Stimulated activated CD4-positive, alpha-beta T cell treated with anti-CD3 and anti-CD28 coated beads, Interleukin-1b, Interleukin-23, amount 100 ng/mL, for 24 hours (primary cell): Measurements from ENCODE around the gene RXRA.

Source experiments
- DNase-seq, 4 experiments: peaks; one replicate each; pipeline ENCODE4 v3.0.0-alpha.2; 2020; ENCODE audit warnings: low read depth in 4 of 4, low spot score in 1 of 4

Gene RXRA

DNA sequence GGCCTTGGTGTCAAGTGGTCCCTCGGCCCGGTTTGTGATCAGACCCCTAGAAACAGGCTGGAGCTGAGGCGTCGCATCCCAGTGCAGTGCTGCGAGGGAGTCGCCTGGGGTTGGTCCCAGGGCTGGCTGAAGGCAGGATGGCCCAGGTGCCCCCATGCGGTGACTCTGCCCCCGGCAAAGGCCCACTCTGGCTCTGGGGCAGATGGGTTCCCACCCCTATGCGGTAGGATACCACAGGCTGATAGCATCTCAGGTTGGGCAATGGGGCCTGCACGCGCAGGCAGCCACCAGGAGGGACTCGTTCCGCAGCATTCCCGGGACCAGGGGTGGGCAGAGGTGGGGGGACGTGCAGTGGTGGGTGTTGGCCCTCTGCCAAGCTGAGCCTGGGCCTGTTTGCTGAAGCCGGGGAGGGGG lies 86.0 kb downstream of the RXRA start:
- DNase-seq: no peak

- DNase-seq: no peak
Observed at GRCh38 chr9:134413112-134413715, 87.0 kb downstream of the RXRA start.

DNA sequence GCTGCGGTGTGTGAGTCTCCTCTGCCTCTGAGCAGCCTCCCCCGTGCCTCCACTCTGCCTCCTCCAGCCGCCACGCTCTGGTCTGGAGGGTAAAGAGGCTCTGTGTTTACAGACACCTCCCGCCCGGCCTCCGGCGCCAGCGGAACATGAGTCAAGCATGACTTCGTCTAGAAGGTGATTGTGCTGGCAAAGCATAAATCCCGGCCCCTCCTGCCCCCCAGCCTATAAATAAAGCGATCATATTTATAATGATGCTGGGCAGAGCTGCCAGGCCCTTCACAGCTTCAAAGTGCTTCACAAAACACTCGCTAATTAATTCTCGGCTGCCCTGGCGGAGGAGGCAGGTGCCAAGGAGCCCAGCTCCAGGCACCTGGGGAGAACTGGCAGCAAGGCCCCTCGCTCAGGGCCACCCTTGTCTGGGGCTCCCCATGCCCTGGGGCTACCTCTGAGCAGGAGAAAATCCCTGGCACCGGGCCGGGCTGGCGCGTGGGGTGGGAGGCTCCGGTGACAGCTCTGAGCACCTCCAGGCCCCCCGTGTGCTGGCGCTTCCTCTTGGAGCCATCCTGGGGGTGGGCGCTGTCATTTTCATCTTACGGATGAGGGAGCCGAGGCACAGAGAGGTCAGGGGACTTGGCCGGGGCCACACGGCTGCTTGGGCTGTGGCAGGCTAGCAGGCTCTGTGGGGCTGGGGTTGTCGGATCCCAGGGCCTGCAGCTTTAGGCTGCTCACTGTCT lies 87.8 kb downstream of the RXRA start:
- DNase-seq: no peak

DNA sequence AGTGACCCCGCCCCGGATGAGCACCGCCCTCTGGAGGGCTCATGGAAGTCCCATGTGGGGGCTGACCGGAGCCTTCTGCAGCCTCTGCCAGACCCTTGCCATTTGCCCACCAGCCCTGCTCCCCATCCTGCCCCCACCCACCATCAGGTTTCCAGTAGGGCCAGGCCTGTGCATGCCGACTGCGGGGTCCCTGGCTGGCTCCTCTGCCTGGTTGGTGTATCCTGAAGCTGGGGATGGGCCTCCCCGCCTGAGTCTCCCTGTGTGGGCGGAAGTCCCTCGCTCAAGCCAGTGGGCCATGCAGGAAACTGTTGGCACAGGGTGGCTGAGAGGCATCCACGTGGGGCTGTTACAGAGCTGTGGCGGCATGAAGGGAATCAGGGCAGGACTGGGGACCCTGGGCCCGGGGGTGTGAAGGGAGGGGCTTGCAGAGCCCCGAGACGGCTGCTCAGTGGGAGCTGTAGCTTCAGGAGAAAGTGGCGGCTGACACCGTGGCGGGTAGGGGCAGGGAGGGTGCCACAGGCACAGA lies 88.7 kb downstream of the RXRA start:
- no peak for DNase-seq

DNA sequence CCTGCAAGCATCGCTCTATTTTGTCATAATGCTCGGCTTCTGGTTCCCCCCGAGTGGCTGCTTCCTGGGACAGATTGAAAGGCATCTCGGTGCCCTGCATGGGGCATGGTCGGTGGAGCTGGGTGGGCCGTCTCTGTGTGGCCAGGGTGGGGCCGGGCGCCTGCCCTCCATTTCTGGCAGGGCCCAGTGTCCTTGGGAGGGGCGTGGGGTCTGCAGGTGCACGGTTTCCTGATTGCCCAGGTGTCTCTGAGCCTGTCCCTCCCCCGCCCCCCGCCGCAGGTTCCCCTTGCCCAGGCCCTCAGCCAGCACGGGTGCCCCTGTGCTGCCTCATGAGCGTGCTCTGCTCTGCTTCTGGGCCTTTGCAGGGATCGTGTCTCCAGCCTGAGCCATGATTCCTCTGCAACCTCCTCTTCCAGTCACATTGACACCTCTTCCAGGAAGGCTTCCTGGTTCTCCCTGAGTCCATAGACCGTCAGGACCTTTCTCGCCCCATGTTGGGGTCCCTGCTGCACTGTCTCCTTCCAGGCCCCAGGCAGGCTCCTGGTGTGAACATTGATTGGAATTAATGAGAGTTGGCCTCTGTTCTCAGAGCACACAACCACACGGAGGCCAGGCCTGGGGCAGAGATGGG lies 90.2 kb downstream of the RXRA start:
- no peak for DNase-seq

DNA sequence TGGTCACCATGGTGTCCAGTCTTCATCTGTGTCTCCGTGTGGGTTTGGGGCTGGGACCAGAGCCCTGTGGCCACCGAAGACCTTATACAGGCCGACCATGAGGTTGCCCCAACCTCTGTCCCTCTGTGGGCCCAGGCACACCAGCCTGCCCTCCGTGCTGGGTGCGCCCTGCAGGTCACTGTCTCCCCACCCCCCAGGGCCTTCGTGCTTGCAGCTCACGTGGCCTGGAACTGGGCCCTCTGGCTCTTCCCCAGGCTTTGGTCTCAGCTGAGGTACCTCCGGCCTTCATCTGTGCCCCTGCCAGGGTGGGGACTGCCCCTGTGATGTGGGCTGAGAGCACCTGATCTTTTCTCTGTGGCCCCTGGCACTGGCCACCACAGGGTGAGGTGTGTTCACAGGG lies 92.1 kb downstream of the RXRA start:
- no peak for DNase-seq

GRCh38 chr9:134419000-134419683 lies 92.9 kb downstream of the RXRA start:
- no peak for DNase-seq

- no peak for DNase-seq
Observed at GRCh38 chr9:134419684-134420076, 93.4 kb downstream of the RXRA start.

DNA sequence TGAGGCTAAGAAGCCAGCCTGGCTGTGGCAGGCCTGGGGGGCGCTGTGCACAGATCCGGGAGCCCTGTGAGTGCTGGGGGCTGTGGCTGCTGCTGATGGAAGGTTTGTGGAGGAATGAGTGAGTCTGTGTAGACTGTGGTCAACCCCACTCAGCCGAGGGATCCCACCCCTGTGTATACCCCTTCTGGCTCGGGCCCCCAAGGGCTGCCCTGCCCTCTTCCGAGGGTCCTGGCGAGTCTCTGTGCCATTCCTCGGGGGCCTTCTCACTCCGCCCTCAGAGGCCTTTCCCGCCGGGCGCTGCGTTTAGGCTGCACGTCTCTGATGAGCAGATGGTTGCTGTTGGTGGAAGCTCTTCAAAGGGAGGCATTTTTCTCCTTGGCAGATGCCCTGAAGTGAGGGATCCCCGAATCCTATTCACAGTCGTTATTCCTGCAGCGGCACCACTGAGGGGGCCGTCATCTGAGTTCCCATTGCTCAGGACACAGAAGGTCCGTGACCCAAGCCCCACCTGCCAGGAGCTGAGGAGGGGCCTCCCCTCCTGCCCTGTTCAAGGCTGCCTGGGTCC lies 94.1 kb downstream of the RXRA start:
- DNase-seq: no peak

GRCh38 chr9:134420974-134421432 lies 94.7 kb downstream of the RXRA start:
- no peak for DNase-seq

- no peak for DNase-seq
Observed at GRCh38 chr9:134421888-134422287, 95.6 kb downstream of the RXRA start.

DNA sequence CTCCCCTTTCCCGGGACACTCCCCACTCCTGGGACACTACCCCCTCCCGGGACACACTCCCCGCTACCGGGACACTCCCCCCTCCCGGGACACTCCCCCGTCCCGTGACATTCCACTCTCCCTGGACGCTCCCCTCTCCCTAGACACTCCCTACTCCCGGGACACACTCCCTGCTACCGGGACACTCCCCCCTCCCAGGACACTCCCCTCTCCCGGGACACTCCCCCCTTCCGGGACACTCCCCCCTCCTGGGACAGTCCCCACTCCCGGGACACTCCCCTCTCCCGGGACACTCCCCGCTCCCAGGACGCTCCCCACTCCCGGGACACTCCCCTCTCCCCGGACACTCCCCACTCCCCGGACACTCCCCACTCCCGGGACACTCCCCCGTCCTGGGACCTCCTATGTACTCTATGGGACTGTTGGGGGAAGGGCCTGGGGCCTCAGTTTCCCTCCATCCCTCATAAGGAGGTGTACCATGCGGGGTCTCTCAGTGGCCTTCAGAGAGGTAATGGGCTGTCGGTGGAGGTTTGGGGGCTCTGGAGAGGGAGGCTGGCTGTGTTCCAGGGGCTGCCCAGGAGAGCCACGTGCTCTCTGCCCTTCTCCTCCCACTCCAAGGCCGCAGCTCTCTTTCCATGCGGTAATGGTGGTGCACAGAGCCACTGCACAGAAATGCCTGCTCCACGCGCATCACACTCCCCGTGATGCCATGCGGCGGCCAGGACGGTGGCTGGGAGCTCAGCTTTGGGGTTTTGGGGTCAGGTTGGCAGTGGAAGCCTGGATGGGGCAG lies 96.2 kb downstream of the RXRA start:
- no peak for DNase-seq

- DNase-seq: no peak
Observed at GRCh38 chr9:134423166-134423565, 96.9 kb downstream of the RXRA start.

DNA sequence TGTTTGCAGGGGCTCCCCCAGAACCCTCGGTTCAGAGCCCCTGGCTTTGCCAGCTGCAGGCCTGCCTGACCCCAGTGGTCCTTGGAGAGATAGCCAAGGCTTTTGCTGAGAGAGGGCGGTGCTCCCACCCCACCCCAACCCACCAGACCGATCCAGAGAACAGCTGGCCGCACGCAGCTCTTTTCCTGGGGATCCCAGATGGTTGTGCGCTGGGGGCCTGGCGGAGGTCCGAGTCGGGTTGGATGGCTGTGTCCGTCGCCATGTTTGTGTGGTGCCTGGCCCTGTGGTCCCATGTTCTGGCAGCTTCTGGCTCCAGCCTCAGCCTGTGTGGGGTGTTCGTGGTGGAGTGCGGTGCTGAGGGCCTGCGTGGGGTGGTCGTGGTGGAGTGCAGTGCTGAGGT lies 97.5 kb downstream of the RXRA start:
- DNase-seq: no peak

DNA sequence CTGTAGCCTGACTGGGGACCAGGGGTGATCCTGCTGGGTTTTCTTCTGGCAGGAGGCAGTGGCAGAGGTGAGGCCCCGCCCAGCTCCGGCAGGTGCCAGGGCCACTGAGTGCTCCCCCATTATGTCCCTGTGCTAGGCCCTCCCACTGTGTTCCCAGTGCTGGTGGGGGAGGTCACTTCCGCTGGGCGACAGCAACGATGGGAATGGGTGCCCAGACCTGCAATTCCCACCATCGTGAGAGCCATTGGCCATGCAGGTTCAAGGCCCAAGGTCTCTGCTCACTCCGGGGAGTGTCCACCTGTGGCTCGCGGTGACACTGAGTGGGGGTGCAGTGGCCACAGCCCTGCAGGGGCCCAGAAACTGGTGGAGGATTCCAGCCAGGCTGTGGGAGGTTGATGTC lies 98.6 kb downstream of the RXRA start:
- no peak for DNase-seq

DNA sequence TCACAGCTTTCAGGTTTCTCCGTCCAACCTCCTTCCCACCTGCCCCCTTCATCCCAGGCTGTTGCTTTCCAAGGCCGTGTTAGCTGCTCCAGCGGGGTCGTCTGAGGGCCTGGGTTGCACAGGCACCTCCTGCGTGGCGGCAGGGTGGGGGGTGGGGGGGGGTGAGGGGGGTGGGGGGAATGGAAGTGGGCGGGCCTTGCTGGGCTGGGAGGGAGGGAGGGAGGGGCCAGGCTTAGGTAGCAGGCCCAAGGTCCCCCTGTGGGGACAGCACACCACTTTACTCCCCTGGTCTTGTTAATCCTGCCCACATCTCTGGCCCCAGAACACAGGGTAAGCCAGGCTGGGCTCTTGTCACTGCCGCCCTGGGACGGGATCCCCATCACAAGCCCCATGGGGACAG lies 99.1 kb downstream of the RXRA start:
- DNase-seq: no peak

DNA sequence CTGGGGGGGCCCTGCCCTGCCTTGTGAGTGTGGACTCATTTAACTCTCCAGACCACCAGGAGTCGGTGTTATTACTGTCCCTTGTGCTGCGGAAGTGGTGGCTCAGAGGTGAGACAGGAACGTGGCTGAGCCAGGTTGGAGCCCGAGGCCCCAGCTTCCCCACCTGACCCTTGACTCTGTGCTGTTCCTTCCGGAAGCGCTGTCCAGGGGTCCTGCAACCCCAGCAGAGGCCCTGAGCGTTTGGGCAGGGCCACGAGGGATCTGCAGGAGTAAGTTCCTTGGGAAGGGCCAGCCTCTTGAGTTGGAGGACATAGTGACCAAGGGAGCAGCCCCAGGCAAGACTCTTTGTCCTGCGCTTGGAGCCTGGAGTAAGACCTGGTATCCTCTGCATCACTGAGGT lies 99.6 kb downstream of the RXRA start:
- no peak for DNase-seq

DNA sequence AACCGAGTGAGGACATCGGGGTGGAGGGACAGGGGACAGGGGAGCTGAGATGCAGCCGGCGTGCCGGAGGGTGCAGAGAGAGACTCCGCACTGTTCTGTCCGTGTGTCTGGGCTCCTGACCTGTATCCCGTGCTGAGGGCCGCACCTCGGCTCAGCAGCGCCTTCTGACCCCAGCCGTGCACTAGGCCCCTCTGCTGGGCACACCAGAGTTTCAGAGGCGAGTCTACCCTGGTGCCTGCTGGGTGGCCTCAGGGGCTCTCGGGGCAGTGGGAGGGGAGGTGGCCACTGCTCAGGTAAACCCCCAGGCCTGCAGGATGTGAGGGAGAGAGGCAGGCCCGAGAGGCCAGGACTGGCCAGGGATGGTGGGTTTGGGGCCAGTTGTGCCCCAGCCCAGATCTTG lies 100.2 kb downstream of the RXRA start:
- no peak for DNase-seq

GRCh38 chr9:134427153-134427782 lies 101.0 kb downstream of the RXRA start:
- no peak for DNase-seq

DNA sequence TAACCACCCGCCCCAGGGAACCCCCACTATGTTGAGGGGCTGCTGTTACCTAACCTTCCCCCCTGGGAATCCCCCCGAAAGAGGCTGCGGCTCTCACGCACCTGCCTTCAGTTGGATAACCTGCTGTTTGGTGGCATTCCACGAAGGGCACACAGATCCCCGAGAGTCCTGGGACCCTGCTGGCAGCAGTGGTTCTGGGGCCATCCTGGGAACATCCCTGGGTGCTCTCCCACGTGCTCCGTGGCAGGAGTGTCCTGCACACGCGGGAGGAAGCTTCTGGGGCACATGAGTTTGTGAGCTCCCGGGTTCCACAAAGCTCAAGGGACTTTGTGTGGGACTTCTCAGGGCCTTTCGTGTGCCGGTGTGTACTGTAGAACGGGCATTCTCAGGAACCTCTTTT lies 102.3 kb downstream of the RXRA start:
- no peak for DNase-seq
